HepG2 (cell line): ENCODE data around the gene TMEM185A. TPM values are rescaled to one million over a fixed set of nuclear protein-coding genes. Genes with fewer than 3 reads are reported as not detected.

Experiments
- ATAC-seq: fragments of 200-7000 bp; cut with Tn5 transposase; 3 replicates; pipeline ENCODE4 v1.9.1; 2020; ENCODE audit warnings: mild to moderate bottlenecking, moderate library complexity
- BruUV-seq: library from RNA; stranded (reverse); fragments of 400-500 nt; replicated peaks from 2 replicates; lab custom pipeline; 2021; lab: Mats Ljungman, UMichigan
- CTCF ChIA-PET: fragments of 300-600 bp; formaldehyde crosslinking; extraction: SDS; loops from one replicate; lab custom pipeline; 2021; ENCODE audit warnings: low total read pairs, inconsistent platforms, low intra/inter-chr PET ratio; lab: Yijun Ruan, JAX
- POLR2A ChIA-PET: fragments of 350-600 bp; sonication (Branson Sonifier 250); formaldehyde crosslinking; loops from one replicate; lab custom pipeline; 2020; ENCODE audit warnings: antibody characterized with exemption, inconsistent platforms; lab: Yijun Ruan, JAX
- DNase-seq: peaks from one replicate; pipeline ENCODE4 v3.0.0-alpha.2; 2015; ENCODE audit warnings: low spot score
- FAIRE-seq: peaks from 3 replicates; lab custom pipeline; 2011; peaks lifted over from hg19 to GRCh38; lab: Jason Lieb, UNC
- H2AFZ ChIP-seq: one replicate; pipeline ENCODE4 v1.6.1; 2011; ENCODE audit warnings: low read length, inconsistent platforms
- H3K27ac ChIP-seq: fragments of 300-600 bp; 3 replicates; pipeline ENCODE4 v1.8.0; 2011; ENCODE audit warnings: mixed run types, mild to moderate bottlenecking, mixed read lengths, low read length, inconsistent platforms; ENCODE audit not compliant: insufficient read depth; ENCODE audit errors: extremely low read length
- H3K27me3 ChIP-seq, 2 experiments: fragments of 200-600 bp in 1 of 2; 2 replicates in 1 of 2; 3 replicates in 1 of 2; pipeline versions ENCODE4 v1.6.0 to v1.8.0; 2011; ENCODE audit warnings: low read length in 2 of 2, mild to moderate bottlenecking in 2 of 2, moderate library complexity in 2 of 2, inconsistent platforms in 1 of 2; ENCODE audit not compliant: insufficient read depth in 2 of 2, control insufficient read depth in 1 of 2
- H3K36me3 ChIP-seq, 2 experiments: fragments of 200-600 bp in 1 of 2; replicated peaks in 1 of 2; 2 replicates in 1 of 2; 3 replicates in 1 of 2; pipeline versions ENCODE4 v1.5.1 to v1.8.0; 2011; ENCODE audit warnings: low read length in 2 of 2, inconsistent platforms in 1 of 2; ENCODE audit not compliant: insufficient read depth in 2 of 2, control insufficient read depth in 1 of 2
- H3K4me1 ChIP-seq: 2 replicates; pipeline ENCODE4 v1.5.1; 2012; ENCODE audit warnings: low read length, inconsistent platforms; ENCODE audit not compliant: insufficient read depth
- H3K4me2 ChIP-seq: 2 replicates; pipeline ENCODE4 v1.6.0; 2011; ENCODE audit warnings: low read depth, low read length, inconsistent platforms
- H3K4me3 ChIP-seq, 3 experiments: fragments of 200-600 bp in 1 of 3; sonication (generic), shearing (Covaris generic) in 1 of 3; replicated peaks in 1 of 3; 2 replicates each; pipeline ENCODE4 v1.5.1; 2011 to 2016; ENCODE audit warnings: low read length in 3 of 3, inconsistent platforms in 2 of 3, low read depth in 2 of 3, mild to moderate bottlenecking in 2 of 3, control low read depth in 1 of 3, mixed read lengths in 1 of 3; ENCODE audit not compliant: insufficient read depth in 1 of 3
- H3K79me2 ChIP-seq: one replicate; pipeline ENCODE4 v1.6.1; 2011; ENCODE audit warnings: low read length, inconsistent platforms; ENCODE audit not compliant: insufficient read depth
- H3K9ac ChIP-seq: 2 replicates; pipeline ENCODE4 v1.6.0; 2011; ENCODE audit warnings: mild to moderate bottlenecking, low read depth, low read length, inconsistent platforms; ENCODE audit not compliant: insufficient read depth
- H3K9me3 ChIP-seq: 2 replicates; pipeline ENCODE4 v1.5.1; 2012; ENCODE audit warnings: mild to moderate bottlenecking, low read length
- H4K20me1 ChIP-seq: 2 replicates; pipeline ENCODE4 v1.6.0; 2011; ENCODE audit warnings: inconsistent platforms, mild to moderate bottlenecking, low read length, moderate library complexity; ENCODE audit not compliant: insufficient read depth
- CBX1 ChIP-seq: IDR thresholded peaks from one replicate; pipeline ENCODE4 v1.6.1; 2016; ENCODE audit warnings: antibody characterized with exemption, low read depth
- RXRB ChIP-seq: IDR thresholded peaks from 2 replicates; pipeline ENCODE4 v1.6.1; 2016; ENCODE audit warnings: borderline replicate concordance, missing genetic modification reagents, missing compliant biosample characterization
- TBP ChIP-seq: sonication (generic); formaldehyde crosslinking; IDR thresholded peaks from 2 replicates; pipeline ENCODE4 v1.5.0; 2020; ENCODE audit warnings: missing genetic modification reagents
- TBX3 ChIP-seq: fragments of 450-650 bp; IDR thresholded peaks from 2 replicates; pipeline ENCODE4 v1.6.1; 2017; ENCODE audit warnings: antibody characterized with exemption, mild to moderate bottlenecking, inconsistent platforms, borderline replicate concordance
- ZNF3 ChIP-seq: IDR thresholded peaks from 2 replicates; pipeline ENCODE4 v1.7.0; 2017; ENCODE audit warnings: inconsistent platforms
- ZNF33A ChIP-seq: sonication (generic); formaldehyde crosslinking; IDR thresholded peaks from 2 replicates; pipeline ENCODE4 v1.5.1; 2020; ENCODE audit warnings: missing genetic modification reagents, mild to moderate bottlenecking, moderate library complexity, borderline replicate concordance
- ZNF343 ChIP-seq: sonication (generic); formaldehyde crosslinking; IDR thresholded peaks from 2 replicates; pipeline ENCODE4 v1.4.0; 2020; ENCODE audit warnings: mild to moderate bottlenecking, missing genetic modification reagents
- WGBS: methylation state at CpG from one replicate; pipeline ENCODE4 v1.1.6; 2017; ENCODE audit warnings: low lambda C conversion rate; 5-methylcytosine and 5-hydroxymethylcytosine counted together
- in situ Hi-C: cut with HindIII; loops from 2 replicates; pipeline ENCODE4 v1.10.0; 2017; ENCODE audit warnings: low pct_unique_long_range_greater_than_20kb; ENCODE audit not compliant: extremely low pct_ligation_motif_present
- intact Hi-C: fragments of 100-400 bp; cut with micrococcal nuclease; formaldehyde crosslinking; loops from one replicate; pipeline ENCODE4 v1.10.0; 2022; ENCODE audit not compliant: unreplicated experiment
- polyA plus RNA-seq, 8 experiments: library from polyadenylated mRNA; depleted of rRNA in 3 of 8; stranded (reverse) in 7 of 8; unstranded in 1 of 8; fragments of >200 nt; fragmentation: Illumina TruSeq in 4 of 8; extraction: Trizol in 4 of 8; gene quantifications; 2 replicates each; pipeline versions ENCODE4 v1.2.1 to v1.2.3, GENCODE V29; 2011 to 2016; ENCODE audit warnings: low read depth in 4 of 8, missing spikeins in 1 of 8, mixed read lengths in 1 of 8; ENCODE audit not compliant: insufficient read depth in 1 of 8
- total RNA-seq, 5 experiments: library from RNA; depleted of rRNA; stranded (reverse); fragments of >200 nt; fragmentation: Illumina TruSeq; extraction: Trizol; gene quantifications; 2 replicates each; pipeline ENCODE4 v1.2.3, GENCODE V29; 2016; ENCODE audit warnings: low read depth in 1 of 5
- TF ChIP-seq, protein P1 (sequence below): sonication (generic); formaldehyde crosslinking; IDR thresholded peaks from 2 replicates; pipeline ENCODE4 v1.8.0; 2022; ENCODE audit warnings: mild to moderate bottlenecking, missing genetic modification reagents, borderline replicate concordance
- TF ChIP-seq, protein P2 (sequence below): sonication (generic); formaldehyde crosslinking; IDR thresholded peaks from 2 replicates; pipeline ENCODE4 v1.4.0; 2020; ENCODE audit warnings: missing genetic modification reagents
- TF ChIP-seq, protein P3 (sequence below): sonication (generic); formaldehyde crosslinking; IDR thresholded peaks from 2 replicates; pipeline ENCODE4 v1.8.0; 2022; ENCODE audit warnings: mild to moderate bottlenecking, missing genetic modification reagents, moderate library complexity
- TF ChIP-seq, protein P4 (sequence below): sonication (generic); formaldehyde crosslinking; IDR thresholded peaks from 2 replicates; pipeline ENCODE4 v1.4.0; 2020; ENCODE audit warnings: mild to moderate bottlenecking, missing genetic modification reagents
- TF ChIP-seq, protein P5 (sequence below): sonication (generic); formaldehyde crosslinking; IDR thresholded peaks from 2 replicates; pipeline ENCODE4 v1.4.0; 2020; ENCODE audit warnings: missing genetic modification reagents

Gene TMEM185A
- total and polyA plus RNA-seq, 2 of the 13 experiments (the other 11 are each of a cell fraction or from before 2014, with no cell fraction given): 5.9 to 10.5 TPM

DNA sequence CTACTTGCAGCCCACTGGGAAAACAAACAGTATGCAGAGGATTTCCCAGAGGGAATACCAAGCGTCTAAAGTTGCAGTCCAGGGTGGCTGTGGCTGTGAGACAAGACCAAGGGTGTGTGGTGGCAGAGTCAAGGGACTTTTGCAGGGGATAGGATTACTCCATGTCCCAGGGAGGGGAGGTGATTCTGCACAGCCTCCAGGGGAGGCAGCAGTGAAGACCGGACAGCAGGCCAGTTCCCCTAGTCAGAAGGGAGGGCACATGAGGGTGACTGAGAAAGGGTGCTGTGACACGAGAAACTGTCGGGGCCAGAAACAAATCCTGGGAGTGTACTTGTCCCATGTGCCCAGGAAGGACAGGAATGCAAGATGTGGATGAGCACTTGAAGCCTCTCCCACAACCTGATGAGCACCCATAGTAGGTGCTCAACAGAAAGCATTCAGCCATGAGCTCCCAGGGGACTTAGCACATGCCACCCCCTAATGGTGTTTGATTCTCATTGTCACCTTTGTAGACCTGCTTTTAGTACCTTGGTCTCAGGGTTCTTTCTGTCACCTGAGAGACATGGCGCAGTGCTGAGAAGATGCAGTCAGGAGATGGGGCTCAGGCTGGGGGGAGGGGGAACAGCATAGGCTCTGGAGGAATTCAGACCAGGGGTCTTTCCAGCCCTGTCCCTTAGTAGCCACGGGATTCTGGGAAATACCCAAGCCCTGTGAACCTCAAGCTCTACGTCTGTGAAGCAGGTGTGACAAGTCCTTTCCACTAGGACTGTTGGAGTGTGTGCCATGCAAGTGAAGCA is 63.8 kb downstream of the TMEM185A start (continued):
- TF ChIP-seq, protein P1, sequence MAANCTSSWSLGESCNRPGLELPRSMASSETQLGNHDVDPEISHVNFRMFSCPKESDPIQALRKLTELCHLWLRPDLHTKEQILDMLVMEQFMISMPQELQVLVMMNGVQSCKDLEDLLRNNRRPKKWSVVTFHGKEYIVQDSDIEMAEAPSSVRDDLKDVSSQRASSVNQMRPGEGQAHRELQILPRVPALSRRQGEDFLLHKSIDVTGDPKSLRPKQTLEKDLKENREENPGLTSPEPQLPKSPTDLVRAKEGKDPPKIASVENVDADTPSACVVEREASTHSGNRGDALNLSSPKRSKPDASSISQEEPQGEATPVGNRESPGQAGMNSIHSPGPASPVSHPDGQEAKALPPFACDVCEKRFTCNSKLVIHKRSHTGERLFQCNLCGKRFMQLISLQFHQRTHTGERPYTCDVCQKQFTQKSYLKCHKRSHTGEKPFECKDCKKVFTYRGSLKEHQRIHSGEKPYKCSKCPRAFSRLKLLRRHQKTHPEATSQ (CRISPR knock-in tag): no peak
- TF ChIP-seq ZNF343 (no peak), TBP (no peak), ZNF3 (no peak)
- TF ChIP-seq, protein P2, sequence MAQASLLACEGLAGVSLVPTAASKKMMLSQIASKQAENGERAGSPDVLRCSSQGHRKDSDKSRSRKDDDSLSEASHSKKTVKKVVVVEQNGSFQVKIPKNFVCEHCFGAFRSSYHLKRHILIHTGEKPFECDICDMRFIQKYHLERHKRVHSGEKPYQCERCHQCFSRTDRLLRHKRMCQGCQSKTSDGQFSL: no peak

DNA sequence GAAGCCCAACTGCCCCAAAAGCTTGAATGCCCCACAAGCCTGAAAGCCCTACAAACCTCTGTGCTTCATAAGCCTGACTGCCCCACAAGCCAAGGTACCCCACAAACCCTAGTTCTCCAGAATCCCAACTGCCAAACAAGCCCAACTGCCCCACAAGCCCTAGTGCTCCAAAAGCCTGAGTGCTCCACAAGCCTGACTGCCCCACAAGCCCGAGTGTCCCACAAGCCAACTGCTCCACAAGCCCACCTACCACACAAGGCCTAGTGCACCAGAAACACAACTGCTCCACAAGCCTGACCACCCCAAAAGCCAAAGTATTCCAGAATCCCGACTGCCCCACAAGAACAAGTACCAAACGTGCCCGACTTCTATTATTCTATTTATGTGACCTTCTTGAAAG is 68.2 kb downstream of the TMEM185A start:
- CTCF ChIA-PET: no interaction called here
- in situ Hi-C loops: no loop called here
- no peak for TF ChIP-seq TBX3
- no peak for TF ChIP-seq ZNF33A (CRISPR knock-in tag)
- TF ChIP-seq, protein P3, sequence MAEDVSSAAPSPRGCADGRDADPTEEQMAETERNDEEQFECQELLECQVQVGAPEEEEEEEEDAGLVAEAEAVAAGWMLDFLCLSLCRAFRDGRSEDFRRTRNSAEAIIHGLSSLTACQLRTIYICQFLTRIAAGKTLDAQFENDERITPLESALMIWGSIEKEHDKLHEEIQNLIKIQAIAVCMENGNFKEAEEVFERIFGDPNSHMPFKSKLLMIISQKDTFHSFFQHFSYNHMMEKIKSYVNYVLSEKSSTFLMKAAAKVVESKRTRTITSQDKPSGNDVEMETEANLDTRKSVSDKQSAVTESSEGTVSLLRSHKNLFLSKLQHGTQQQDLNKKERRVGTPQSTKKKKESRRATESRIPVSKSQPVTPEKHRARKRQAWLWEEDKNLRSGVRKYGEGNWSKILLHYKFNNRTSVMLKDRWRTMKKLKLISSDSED: no peak
- TF ChIP-seq RXRB (CRISPR knock-in tag): no peak
- TF ChIP-seq, protein P4, sequence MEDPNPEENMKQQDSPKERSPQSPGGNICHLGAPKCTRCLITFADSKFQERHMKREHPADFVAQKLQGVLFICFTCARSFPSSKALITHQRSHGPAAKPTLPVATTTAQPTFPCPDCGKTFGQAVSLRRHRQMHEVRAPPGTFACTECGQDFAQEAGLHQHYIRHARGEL (CRISPR knock-in tag): no peak
- no peak for TF ChIP-seq CBX1
- TF ChIP-seq, protein P5, sequence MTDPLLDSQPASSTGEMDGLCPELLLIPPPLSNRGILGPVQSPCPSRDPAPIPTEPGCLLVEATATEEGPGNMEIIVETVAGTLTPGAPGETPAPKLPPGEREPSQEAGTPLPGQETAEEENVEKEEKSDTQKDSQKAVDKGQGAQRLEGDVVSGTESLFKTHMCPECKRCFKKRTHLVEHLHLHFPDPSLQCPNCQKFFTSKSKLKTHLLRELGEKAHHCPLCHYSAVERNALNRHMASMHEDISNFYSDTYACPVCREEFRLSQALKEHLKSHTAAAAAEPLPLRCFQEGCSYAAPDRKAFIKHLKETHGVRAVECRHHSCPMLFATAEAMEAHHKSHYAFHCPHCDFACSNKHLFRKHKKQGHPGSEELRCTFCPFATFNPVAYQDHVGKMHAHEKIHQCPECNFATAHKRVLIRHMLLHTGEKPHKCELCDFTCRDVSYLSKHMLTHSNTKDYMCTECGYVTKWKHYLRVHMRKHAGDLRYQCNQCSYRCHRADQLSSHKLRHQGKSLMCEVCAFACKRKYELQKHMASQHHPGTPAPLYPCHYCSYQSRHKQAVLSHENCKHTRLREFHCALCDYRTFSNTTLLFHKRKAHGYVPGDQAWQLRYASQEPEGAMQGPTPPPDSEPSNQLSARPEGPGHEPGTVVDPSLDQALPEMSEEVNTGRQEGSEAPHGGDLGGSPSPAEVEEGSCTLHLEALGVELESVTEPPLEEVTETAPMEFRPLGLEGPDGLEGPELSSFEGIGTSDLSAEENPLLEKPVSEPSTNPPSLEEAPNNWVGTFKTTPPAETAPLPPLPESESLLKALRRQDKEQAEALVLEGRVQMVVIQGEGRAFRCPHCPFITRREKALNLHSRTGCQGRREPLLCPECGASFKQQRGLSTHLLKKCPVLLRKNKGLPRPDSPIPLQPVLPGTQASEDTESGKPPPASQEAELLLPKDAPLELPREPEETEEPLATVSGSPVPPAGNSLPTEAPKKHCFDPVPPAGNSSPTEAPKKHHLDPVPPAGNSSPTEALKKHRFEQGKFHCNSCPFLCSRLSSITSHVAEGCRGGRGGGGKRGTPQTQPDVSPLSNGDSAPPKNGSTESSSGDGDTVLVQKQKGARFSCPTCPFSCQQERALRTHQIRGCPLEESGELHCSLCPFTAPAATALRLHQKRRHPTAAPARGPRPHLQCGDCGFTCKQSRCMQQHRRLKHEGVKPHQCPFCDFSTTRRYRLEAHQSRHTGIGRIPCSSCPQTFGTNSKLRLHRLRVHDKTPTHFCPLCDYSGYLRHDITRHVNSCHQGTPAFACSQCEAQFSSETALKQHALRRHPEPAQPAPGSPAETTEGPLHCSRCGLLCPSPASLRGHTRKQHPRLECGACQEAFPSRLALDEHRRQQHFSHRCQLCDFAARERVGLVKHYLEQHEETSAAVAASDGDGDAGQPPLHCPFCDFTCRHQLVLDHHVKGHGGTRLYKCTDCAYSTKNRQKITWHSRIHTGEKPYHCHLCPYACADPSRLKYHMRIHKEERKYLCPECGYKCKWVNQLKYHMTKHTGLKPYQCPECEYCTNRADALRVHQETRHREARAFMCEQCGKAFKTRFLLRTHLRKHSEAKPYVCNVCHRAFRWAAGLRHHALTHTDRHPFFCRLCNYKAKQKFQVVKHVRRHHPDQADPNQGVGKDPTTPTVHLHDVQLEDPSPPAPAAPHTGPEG: no peak

More for the DNA sequence above, 68.2 kb downstream of the TMEM185A start:
- no peaks in the 10 kb centered on the region for H4K20me1 ChIP-seq
- H3K4me1 ChIP-seq: no peaks in the 10 kb centered on the region
- 0% methylated on average over 3 of the region's 4 CpGs for WGBS
- H3K9ac ChIP-seq: no peak overlapping the region
- intact Hi-C loops: no loop called here
- no peaks in the 10 kb centered on the region for H3K27me3 ChIP-seq
- DNase-seq (no peak), FAIRE-seq (no peak), ATAC-seq (no peak)
- POLR2A ChIA-PET: no interaction called here
- no peaks in the 10 kb centered on the region for H3K36me3 ChIP-seq
- no peaks in the 10 kb centered on the region for H3K9me3 ChIP-seq
- no peak overlapping the region for H3K4me3 ChIP-seq
- H2AFZ ChIP-seq: no peak overlapping the region
- no peak overlapping the region for H3K4me2 ChIP-seq
- no peak overlapping the region for H3K27ac ChIP-seq
- BruUV-seq: no TSS peak
- no peaks in the 10 kb centered on the region for H3K79me2 ChIP-seq
